PFSK-1 (cell line): ENCODE data around the gene GABRR2.

Source experiments
- POLR2AphosphoS5 ChIP-seq: IDR thresholded peaks from 2 replicates; pipeline ENCODE4 v1.6.1; 2012; ENCODE audit warnings: low read depth, mild to moderate bottlenecking, control low read depth, low read length, moderate library complexity
- SIN3A ChIP-seq: IDR thresholded peaks from 2 replicates; pipeline ENCODE4 v1.6.1; 2012; ENCODE audit warnings: mild to moderate bottlenecking, low read length, moderate library complexity, borderline replicate concordance; ENCODE audit not compliant: insufficient read depth
- TAF1 ChIP-seq: IDR thresholded peaks from 2 replicates; pipeline ENCODE4 v1.6.1; 2012; ENCODE audit warnings: low read length, control low read depth, borderline replicate concordance; ENCODE audit not compliant: insufficient read depth
- TF ChIP-seq, protein P1 (sequence below), 2 experiments: IDR thresholded peaks; 2 replicates each; pipeline versions ENCODE4 v1.6.1 to v1.8.0; 2011 to 2012; ENCODE audit warnings: low read depth in 2 of 2, low read length in 2 of 2, control low read depth in 1 of 2, inconsistent platforms in 1 of 2, mild to moderate bottlenecking in 1 of 2, moderate library complexity in 1 of 2; ENCODE audit not compliant: insufficient read depth in 1 of 2

DNA sequence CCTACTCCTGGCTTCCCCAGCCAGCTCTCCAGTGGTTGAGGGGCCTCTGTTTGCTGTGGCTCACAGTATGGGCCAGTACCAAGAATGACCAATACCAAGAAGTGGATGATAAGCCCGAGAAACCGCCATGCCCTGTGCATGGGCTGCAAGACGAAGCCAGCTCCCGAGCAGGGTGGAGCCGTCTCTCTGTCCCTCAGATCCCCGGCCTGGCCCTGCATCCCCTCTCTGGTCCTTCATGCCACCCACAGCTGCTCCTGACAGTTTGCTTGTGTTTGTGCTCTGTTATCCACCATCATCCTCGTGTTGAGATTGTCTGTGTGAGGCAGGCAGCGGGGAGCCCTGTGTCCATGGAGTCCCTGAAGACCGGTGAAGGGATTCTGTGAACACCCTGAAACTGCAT lies 36.1 kb downstream of the GABRR2 start:
- TF ChIP-seq, protein P1, sequence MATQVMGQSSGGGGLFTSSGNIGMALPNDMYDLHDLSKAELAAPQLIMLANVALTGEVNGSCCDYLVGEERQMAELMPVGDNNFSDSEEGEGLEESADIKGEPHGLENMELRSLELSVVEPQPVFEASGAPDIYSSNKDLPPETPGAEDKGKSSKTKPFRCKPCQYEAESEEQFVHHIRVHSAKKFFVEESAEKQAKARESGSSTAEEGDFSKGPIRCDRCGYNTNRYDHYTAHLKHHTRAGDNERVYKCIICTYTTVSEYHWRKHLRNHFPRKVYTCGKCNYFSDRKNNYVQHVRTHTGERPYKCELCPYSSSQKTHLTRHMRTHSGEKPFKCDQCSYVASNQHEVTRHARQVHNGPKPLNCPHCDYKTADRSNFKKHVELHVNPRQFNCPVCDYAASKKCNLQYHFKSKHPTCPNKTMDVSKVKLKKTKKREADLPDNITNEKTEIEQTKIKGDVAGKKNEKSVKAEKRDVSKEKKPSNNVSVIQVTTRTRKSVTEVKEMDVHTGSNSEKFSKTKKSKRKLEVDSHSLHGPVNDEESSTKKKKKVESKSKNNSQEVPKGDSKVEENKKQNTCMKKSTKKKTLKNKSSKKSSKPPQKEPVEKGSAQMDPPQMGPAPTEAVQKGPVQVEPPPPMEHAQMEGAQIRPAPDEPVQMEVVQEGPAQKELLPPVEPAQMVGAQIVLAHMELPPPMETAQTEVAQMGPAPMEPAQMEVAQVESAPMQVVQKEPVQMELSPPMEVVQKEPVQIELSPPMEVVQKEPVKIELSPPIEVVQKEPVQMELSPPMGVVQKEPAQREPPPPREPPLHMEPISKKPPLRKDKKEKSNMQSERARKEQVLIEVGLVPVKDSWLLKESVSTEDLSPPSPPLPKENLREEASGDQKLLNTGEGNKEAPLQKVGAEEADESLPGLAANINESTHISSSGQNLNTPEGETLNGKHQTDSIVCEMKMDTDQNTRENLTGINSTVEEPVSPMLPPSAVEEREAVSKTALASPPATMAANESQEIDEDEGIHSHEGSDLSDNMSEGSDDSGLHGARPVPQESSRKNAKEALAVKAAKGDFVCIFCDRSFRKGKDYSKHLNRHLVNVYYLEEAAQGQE (IDR thresholded peaks at IDR 0.05; ENCODE audit: insufficient read depth in 1 of 2, low read depth in 2 of 2, low read length in 2 of 2): no peak
- TF ChIP-seq POLR2AphosphoS5 (no peak), TAF1 (no peak), SIN3A (no peak)
